HepG2 (cell line): ENCODE results near the gene TMEM178A.

ENCODE experiments used
- CBX1 ChIP-seq: IDR thresholded peaks from one replicate; pipeline ENCODE4 v1.6.1; 2016; ENCODE audit warnings: antibody characterized with exemption, low read depth
- ERF ChIP-seq: IDR thresholded peaks from 2 replicates; pipeline ENCODE4 v1.6.1; 2018; ENCODE audit warnings: missing biosample characterization, missing genetic modification reagents
- JUN ChIP-seq: sonication (generic); formaldehyde crosslinking; IDR thresholded peaks from 2 replicates; pipeline ENCODE4 v1.4.0; 2020; ENCODE audit warnings: mild to moderate bottlenecking, missing genetic modification reagents
- JUND ChIP-seq: sonication (generic); formaldehyde crosslinking; IDR thresholded peaks from 2 replicates; pipeline ENCODE4 v1.8.0; 2022; ENCODE audit warnings: mild to moderate bottlenecking, missing genetic modification reagents
- NFIC ChIP-seq: IDR thresholded peaks from 2 replicates; pipeline ENCODE4 v1.6.1; 2012; ENCODE audit warnings: mild to moderate bottlenecking, low read length, inconsistent platforms
- ZBTB3 ChIP-seq: sonication (generic); formaldehyde crosslinking; IDR thresholded peaks from 2 replicates; pipeline ENCODE4 v1.4.0; 2020; ENCODE audit warnings: low read depth, mild to moderate bottlenecking, moderate library complexity, missing genetic modification reagents, borderline replicate concordance
- ZNF207 ChIP-seq: fragments of 450-650 bp; IDR thresholded peaks from 2 replicates; pipeline ENCODE4 v1.6.1; 2016; ENCODE audit warnings: antibody characterized with exemption, borderline replicate concordance
- ZNF570 ChIP-seq: sonication (generic); formaldehyde crosslinking; IDR thresholded peaks from 2 replicates; pipeline ENCODE4 v1.4.0; 2020; ENCODE audit warnings: mild to moderate bottlenecking, missing genetic modification reagents, borderline replicate concordance
- TF ChIP-seq, protein P1 (sequence below): sonication (generic); formaldehyde crosslinking; IDR thresholded peaks from 2 replicates; pipeline ENCODE4 v1.5.0; 2020; ENCODE audit warnings: mild to moderate bottlenecking, missing genetic modification reagents, moderate library complexity

DNA sequence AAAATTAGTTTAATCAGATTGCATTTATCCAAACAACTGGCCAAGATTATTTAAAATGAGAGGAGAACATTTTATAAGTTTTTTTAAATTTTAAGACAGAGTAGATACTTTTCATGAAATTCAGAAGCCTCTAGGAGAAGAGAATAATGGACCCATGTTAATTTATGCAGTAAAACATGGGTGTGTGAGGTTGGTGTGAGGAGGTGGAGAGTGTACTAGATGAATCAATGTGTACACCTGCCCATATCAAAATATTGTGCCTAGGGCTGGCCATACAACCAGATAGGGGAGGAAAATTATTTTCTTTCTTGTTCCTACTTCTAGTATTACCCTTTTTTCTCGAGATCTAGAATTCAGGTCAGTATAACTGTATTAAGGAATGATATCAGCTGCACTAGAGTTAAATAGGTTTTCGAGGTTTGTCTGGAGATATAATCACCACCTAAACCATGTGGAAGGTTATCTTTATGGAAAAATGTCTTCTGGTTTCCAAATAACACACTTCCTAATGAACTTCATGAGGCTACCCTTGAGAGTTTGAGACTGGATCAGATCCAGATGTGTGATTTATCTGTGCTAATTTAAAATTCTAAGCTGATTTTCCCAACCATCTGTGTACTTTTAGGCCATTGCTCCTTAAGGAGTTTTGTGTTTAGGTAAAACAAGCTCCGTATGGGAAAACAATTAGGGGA lies 37.6 kb downstream of the TMEM178A start:
- TF ChIP-seq JUN (CRISPR knock-in tag) (no peak), ZNF570 (CRISPR knock-in tag) (no peak), ZNF207 (no peak), ZBTB3 (CRISPR knock-in tag) (no peak), JUND (CRISPR knock-in tag) (no peak), NFIC (no peak), ERF (CRISPR knock-in tag) (no peak), CBX1 (no peak)
- TF ChIP-seq, protein P1, sequence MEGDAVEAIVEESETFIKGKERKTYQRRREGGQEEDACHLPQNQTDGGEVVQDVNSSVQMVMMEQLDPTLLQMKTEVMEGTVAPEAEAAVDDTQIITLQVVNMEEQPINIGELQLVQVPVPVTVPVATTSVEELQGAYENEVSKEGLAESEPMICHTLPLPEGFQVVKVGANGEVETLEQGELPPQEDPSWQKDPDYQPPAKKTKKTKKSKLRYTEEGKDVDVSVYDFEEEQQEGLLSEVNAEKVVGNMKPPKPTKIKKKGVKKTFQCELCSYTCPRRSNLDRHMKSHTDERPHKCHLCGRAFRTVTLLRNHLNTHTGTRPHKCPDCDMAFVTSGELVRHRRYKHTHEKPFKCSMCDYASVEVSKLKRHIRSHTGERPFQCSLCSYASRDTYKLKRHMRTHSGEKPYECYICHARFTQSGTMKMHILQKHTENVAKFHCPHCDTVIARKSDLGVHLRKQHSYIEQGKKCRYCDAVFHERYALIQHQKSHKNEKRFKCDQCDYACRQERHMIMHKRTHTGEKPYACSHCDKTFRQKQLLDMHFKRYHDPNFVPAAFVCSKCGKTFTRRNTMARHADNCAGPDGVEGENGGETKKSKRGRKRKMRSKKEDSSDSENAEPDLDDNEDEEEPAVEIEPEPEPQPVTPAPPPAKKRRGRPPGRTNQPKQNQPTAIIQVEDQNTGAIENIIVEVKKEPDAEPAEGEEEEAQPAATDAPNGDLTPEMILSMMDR (CRISPR knock-in tag): no peak
